ENCODE data around the gene GNAZ.

GNAZ gene

DNA sequence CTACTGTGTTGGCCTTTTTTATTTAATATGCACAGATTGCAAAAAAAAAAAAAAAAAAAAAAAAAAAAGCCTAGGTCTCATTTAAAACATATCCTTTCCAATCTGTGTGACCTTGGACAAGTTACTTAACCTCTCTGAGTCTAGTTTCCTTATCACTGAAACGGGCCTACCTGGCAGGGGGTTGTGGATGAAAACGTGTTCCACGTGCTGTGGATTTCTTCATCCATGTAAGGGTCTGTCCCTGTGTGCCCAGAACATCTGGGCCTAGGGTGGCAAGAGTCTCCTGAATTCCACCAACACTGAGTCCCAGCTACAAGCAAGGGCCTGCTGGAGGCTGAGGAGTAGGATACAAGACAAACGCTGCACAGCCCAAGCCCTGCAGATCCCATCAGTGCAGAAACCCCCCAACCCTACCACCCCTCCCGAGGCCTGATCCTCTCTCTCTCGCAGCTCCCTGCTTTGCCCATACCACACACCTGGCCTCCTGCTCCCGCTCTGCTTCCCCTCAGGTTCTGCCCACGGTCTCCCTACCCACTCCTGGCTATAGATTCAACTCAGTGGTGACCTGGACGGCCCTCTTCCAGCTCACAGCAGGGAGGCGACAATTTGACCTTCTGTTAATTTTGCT lies 4.7 kb upstream of the GNAZ start:
- DNase-seq = peak in 1 of 2 experiments; percentile 0

DNA sequence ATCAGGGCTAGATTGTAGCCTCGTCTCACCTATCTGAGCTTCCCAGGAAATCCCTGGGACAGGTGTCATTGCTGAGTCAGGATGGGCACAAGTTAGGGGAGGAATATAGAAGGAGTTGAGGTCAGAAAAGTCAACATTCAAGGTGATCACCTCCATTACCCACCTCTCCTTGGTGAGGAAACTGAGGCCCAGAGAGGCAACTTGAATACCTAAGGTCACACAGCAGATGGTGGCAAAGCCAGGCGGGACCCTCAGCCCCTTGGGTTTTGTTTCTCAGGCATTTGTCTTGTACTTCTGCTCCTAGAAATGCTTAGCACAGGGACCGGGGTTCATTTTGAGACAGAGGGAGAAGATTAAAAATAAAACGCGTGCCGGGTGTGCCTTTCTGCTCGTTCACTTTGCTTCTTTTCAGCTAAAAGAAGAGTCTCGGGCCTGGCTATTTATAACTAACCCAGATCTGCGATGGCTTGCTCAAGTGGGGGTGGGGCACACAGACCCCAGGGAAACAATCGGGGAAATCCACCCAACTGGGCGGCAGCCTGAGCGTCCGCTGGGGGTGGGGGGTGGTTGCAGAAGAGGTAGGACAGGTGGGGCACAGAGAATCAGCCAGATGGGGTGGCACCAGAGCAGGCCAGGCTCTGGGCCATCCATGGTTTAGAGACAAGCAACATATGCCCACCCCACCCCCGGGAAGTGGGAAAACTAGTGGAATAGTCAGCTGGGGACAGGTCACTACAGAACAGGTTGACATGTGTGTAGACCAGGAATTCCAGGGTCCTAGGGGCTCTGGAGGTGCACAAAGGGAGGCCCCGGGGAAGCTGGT lies 3.9 kb upstream of the GNAZ start:
- DNase-seq = no peak

DNA sequence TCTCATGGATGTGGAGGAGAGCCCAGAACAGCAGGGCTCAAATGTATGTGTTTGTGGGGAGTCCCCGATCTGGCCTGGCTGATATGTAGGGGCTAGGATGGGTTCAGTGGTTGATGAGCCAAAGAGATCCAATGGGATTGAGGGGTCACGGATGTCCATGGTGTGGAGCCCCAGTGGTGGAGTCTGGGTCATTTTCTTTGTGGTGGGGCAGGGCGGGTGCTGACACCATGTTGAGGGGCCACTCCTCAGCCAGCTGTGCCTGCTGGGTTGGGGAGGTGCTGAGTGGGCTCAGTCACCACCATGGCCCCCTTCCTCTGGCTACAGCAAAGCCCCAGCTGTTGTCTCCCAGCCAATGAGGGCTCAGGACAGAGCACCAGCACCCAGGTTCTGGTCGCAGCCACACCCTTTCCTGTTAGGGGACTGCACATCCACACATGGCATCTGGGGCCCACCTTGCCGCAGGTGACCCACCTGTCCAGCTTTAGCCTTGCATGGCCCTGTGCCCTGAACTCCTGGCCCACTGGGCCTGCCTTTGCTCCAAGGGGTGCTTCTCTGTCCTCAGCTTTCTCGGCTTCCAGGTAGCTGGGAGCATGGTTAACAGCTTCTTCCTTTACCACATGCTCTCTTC lies 3.2 kb upstream of the GNAZ start:
- no peak for DNase-seq

DNA sequence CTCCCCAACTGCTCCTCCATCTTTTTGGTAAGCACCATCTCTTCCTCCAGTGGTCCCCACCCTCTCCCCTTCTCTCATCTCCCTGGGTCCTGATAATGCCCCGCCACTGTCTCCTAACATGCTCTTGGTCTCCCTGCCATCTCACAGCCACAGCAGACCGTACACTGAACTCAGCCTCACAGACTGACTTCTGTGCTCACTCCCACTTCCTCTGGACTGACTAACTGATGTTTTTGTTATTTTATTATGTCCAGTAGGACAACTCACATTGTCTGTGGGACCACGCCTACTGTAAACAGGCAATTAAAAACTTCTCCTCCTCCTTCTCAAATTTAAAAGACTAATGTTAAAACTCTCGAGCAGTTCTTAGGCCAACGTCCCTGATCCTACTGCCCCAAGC lies 2.6 kb upstream of the GNAZ start:
- no peak for DNase-seq

DNA sequence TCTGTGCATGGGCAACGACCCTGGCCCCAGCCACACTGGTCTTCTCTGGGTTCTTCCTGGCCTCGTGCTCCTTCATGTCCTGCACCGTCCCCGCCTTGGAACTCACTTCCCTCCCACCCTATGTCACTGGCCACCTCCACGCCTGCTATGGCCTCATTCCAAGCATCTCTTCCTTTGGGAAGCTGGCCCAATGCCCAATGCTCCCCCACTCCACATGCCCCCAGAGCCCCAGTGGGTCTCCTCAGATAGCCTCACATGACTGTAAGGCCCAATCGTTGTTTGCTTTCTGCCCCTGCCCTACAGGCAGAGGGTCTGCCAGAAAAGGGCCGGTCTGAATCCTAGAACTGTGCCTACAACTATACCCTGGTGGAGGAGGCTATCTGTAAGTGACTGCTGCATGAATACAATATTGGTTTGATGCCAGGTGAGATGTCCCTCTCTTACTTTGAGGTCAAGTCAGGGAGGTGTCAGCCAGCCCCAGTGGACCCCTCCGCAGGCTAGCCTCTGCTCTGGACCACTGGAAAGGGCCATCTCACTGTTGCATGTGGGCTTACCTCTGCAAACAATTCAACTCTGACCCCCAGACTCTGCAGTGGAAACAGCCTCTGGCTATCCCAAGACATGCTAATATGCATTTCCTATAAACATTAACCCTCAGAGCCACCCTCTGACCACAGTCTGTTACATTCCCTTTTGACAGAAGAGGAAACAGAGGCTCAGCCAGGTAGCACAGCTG lies 2.1 kb upstream of the GNAZ start:
- no peak for DNase-seq

DNA sequence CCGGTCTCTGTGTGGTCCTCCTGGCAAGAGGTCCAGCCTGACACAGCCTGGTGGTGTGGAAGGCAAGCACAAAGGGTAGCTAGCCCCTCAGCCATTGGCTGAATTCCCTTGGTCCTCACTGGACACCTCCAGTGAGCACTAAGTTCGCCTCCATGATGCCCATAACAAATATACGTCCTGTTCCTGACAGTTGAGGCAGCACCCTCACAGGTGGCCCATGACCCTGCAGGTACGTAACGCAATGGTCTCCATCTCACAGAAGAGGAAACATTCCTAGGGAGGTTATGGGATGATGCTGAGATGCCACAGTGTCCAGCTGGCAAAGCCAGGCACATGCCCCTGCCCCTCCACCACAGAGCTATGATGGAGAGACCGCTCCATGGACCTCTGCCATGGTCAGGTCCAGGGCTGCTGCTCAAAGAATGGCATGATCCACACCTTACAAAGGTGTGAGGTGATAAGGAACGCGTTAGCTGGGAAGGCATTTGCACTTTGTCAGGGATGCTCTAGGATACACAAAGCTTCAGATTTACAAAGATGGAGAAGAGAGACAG lies 1.4 kb upstream of the GNAZ start:
- DNase-seq = no peak

DNA sequence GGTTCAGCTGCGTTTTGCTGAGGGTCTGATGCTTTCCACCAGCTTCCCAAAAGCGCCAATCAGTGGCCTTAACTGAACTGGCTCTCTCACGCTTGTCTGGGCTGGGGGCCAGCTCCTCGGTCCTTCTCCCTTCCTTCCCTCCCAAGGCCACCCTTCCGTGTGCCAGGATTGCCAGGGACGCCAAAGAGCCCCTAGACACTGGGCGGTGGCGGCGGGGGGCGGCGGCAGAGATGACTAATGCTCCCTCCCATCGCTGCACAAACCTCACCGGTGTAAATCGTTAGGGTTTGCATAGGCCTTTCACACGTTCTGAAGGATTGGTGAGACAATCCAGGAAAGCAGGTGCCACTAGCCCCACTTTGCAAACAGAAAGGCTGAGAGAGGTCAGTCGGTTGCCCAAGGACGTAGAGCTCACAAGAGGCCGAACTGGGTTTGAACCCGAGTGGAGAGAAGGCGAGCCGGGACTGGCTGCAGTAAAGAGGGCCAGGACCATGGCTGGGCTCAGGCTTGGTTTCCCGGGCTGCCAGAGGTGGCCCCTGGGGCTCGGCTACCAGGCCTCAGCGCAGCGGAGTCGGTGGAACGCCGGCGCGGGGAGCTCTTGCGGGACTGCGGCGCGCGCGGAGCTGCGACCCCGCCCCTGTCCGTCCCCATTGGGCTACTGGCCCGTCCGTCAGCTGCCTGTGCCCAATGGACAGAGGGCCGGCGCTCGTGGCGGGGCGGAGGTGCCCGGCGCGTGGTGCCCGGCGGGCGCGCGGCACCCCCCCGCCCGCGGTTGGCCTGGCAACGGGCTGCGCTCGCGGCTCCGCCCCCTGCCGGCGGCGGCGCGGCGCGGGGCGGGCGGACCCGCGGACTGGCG lies 589 bp upstream of the GNAZ start:
- peak; percentile 90 for DNase-seq

DNA sequence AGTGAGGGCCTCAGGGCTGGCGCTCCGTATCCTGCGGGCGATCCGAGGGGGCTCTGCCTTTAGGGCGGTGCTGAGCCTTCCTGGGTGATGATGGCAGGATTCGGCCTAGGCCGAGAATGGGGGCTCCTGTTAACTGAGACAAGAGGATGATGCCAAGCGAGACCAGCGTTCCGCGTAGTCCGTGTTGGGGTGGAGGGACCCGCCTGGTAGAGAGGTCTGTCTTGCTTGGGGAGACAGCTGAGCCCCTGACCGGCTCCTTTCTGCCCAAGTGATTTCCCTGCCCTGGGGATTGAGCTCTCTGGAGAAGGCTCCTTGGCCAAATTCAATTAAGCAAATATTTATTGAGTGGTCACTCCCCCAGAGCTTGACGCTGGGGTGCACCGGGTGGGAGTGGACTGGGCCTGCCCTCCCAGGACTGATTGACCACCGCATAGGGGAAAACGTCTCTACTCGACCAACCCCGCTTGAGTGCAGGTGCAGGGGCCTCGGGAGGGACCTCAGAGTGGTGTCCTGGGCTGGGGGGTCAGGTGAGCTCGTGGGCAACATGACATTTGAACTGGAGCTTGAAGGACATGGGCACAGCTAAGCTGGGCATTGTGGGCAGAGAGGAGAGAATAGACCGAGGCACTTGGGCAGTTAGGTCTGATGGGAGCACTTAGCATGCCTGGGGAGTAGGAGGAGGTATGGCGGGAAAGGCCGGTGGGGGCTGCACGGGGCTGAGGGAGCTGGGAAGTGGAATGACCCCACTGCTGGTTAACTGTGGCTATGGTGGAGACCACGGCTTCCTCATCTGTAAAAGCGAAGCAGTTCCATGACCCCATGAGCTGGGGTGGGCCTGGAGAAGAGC lies 1.1 kb downstream of the GNAZ start:
- no peak for DNase-seq

DNA sequence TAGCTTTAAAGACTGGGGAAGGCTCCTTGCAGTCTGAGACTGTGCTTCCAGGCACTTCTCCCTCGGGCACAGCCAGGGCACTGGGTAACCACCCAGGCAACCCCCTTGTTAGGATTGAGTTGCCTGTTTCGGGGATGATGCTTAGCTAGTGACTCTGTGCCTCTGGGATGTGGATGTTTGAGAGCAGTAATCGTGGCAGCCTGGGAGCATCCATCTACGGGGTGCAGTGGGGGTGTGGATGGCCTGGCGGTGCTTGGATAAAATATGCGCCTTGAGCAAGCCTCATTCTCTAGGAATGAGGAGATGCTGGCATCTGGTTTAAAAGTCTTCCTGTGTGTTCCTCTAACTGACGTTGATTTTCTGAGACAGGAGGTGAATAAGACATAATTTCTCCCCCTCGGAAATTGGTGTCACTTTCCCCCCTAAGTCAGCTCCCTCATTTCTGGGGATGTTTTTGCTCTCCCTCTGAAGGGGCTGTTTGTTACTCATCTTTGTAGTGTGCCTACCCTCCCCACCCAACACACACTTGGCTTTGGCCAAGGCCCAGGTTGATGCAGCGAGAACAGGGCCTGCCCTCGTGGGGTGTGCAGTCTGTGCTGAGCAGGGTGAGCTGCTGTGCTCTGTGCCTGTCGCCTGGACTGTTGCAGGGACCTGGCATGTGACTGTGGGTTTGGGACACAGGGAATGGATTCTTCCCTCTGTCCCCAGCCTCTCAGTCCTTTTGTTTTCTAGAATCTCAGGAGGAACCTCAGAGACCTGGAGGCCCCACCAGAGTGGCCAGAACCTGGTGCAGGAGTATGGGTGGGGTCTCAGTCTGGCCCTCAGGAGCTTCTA lies 2.0 kb downstream of the GNAZ start:
- DNase-seq = no peak

DNA sequence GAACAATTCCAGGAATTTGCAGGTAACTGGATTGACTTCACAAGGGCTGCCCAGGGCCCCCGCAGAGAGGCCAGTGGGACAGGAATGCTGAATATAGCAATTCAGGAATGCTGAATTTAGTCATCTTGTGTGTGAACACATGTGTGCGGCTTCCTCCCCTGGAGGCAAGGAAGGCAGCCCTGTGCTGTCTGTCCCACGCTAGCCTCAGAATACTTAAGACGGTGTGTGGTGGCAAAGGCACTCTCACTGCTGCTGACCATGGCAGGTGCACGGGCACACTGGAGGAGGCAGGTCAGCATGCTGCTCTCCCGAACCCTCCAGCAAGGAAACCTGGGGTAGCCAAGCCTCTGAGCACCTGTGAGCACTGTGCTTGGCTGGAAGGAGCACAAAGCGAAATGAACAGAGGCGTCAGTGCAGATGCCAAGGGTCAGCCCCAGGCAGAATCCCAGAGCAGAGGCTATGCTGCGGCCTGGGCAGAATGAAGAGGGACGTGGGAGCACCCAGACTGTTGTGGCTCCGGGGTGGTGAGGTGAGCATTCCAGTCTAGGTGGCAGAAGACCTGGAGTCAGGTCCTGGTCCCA lies 2.7 kb downstream of the GNAZ start:
- no peak for DNase-seq

DNA sequence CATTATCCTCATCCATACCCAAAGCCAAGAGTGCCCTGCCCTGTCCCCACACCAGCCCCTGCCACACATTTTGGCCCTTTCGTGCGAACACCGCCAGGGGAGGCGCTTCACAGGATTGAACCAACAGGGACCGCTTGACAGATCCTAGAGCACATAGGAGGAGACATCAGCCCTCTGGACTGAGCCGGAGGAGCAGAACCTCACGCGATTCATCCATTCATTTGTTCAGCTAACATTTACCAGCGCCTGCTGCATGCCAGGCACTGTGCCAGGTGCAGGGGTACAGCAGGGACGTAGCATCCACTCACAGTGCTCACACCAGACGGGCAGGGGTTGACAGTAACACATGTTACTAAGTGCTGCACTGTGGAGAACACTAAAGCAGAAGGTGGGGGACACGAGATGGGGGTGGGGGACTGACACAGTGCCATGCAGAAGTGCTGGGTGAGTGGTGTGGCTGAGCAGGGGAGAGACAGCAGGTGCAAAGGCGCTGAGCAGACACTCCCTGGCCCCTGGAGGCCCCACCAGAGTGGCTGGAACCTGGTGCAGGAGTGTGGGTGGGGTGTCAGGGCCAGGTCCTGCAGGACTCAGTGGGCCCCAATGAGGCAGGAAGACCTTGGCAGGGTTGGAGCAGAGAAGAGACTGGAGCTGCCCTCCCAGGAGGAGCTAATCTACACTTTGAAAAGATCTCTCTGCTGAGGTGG lies 3.4 kb downstream of the GNAZ start:
- DNase-seq = no peak

DNA sequence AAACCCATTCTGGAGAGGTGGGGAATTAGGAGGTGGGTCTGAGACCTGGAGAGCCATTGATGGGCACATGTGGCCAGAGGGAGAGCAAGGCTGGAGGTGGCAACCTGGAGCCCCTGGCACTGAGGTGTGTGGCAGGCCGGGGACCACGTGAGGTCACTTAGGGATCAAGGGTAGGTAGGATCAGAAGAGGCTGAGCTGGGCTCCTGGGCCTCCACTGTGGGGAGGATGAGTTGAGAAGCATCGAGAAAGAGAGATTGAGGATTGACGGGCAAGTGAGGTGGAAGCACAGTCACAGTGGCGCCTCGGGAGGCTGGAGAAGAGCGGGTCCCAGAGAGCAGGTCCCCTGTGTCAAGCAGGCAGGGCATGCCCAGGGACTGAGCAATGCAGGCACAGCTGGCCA lies 4.1 kb downstream of the GNAZ start:
- no peak for DNase-seq

DNA sequence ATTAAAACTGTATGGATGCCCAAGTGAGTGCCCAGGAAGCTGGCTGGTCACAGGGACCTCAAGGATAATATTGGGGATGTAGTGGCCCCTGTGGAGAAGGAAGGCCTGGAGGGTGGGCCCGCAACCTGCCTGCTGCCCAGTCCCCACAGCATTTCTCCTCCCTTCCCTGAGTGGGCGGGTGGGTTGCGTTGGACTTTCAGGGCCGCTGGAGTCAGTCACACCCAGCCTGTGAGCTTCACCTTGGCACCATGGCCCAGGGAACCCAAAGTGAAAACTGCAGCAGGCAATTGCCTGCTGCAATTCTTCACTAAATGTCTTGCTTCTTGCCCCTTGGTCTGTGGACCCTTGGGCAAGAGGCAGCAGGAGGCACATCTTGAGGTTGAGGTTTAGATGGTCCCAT lies 4.7 kb downstream of the GNAZ start:
- DNase-seq = no peak

DNA sequence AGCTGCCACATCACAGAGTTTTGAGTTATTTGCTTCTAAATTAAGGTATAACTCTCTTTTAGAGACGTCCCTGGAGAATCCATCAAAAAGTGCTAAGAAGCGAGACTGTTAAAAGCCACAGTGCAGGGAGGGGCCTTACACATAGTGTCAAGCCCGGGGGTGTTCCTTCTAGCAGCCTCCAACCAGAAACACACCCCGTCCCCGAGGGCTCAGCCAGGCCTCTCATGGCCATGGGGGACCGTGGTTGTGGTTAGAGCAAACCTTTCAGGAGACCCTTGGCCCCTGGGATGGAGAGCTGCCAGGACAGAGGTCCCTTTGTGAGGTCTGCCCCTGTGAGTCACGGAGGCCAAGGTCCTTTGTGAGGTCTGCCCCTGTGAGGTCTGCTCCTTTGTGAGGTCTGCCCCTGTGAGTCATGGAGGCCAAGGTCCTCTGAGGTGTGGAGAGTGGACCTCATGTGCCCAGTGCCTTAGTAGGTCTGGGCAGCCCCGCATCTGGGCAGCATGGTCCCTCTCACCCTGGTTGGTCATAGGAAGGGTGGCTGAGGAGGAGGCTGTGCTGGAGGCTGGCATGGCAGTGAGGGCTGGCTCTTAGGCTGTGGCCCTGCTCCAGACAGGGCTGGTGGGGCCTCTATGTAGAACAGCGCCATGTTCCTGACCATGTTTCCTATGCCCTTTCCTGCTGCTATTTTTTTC lies 5.4 kb downstream of the GNAZ start:
- DNase-seq = no peak

DNA sequence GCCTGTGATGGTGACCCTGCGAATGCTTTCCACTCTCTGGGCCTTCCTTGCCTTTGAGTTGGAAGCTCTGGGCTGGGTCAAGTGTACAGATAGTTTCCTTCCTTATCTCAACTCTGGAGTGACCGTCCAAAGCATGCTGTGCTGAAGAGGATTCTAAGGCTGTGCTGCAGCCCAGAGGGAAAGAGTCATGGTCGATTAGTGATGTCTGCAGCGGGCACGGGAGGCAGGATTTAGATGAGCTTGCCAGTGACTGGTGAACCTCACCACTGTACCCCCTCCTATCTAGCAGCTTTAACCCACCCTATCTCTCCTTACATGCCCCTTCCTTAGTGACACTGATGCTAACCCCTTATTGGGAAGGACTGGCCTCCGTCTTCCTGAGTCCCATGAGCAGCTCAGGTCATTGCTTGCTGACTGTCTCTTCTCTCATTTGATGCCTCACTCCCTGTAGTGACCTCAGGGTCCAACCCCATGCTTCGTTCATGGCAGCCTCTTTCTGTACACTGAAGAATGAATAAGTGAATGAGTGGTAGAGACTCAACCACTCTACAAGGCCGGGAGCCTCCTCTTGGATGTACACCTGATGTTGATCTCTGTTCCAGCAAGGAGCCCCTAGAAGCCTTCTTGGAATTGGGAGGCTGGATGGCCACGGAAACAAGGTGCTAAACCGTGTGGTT lies 6.7 kb downstream of the GNAZ start:
- DNase-seq = no peak

DNA sequence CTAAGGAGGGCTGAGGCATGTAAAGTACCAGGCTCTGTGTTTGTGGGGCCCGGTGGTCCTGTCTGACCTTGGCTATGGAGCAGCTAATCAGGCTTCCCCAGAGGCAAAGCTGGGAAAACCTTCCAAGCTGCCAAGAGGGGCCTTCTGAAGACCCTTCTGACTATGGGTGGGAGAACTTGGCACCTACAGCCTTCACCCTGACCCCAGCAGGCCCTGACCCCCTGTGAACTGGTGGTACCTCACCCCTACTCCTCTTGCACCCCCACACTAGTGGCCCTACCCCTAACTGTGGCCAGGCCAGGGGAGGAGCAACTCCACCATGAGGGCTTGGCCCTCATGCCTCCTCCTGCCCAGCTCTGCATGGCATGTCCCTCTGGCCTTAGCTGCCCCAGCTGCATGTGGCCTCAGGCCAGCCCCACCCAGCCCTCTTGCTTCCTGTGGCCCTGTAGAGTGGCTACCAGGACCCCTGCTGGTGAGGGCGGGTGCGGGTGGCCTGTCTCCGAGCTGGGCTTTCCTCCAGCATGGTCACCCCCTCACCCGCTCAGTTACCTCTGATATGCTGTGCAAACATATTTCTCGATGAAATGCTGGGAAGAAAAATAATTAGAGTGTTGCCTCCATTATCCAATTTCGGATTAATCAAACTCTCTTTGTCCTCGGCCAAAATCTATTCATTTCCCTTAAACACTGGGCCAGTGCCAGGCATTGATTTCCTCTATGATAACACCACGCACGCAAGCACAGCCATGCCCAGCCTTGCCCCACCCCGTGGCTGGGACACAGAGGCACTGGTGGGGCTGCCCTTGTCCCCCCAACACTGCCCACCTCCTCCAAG lies 7.5 kb downstream of the GNAZ start:
- no peak for DNase-seq

DNA sequence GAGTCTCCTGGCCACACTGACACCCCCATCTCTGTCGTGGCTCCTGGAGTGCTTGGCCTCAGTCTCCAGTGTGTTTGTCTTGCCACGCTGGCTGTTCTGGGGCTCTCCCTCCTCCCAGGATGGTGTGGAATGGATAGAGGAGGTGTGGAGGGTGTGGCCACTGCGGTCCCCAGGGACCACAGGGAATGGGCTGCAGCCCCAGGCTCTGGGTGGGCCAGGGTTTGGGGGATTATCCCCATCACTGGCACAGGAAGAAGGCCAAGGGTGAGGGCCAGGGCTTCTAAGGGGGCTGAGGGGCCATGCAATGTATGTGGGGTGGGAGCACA lies 8.1 kb downstream of the GNAZ start:
- no peak for DNase-seq
